ENCODE data around the gene TUBB8.
"Not testable (repeated sequence)": the region's sequence is repeated elsewhere in the genome, so short reads cannot be mapped to it uniquely, and the experiment has no call there.

Gene TUBB8

DNA sequence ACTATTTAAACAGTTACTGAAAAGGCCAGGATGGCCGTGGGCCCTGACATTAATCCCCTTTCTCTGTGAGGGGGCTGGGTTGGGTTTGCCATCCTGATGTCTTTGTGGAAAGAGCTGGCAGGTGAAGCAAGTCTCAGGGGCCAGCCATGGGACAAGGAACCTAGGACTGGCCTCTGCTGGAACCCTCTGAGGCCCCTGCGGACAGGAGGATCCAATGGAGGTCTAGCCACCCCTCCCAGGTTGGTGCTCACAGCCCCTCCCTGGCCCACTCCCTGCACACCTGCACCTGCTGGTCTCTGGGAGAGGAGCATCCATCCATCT is 35.8 kb downstream of the TUBB8 start:
- DNase-seq = not testable (repeated sequence)

DNA sequence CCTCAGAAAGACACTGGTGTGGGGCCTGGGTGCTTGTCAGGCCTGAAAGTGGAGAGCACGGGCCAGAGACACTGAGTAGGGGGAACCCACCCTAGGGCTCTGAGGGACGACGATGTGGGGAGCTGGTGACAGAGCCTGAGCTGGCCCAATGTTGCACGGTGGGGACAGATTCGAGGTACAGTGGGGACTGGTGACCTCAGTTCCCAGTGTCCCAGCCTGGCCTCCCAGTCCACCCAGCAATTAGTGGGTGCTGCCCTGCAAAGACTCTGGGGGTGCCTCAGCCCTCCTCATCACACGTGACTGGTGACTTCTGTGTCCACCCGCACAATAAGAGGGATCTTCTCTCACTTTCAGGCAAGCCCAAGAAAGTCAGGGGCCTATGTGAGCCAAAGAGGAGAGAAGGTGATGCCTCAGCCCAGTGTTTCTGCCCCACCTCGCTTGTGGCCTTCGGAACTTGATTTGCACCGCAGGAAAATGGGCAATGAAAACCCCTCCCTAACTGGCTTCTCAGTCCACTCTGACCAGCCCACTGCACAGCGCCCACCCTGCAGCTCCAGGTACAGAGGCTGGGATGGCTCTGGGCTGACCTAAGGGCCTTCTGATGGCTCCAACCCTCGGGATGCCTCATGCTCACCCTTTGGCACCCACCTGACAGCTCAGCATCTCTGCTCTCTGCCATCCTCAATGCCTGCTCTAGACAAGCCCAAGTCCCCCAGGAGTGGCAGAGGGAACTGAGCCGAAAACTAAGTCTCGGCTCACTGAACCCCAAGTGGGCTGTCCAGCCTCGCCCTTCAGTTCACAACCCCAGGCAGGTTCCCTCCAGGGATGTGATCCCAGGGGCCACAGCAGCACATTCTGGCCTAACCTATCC is 36.4 kb downstream of the TUBB8 start:
- not testable (repeated sequence) for DNase-seq

DNA sequence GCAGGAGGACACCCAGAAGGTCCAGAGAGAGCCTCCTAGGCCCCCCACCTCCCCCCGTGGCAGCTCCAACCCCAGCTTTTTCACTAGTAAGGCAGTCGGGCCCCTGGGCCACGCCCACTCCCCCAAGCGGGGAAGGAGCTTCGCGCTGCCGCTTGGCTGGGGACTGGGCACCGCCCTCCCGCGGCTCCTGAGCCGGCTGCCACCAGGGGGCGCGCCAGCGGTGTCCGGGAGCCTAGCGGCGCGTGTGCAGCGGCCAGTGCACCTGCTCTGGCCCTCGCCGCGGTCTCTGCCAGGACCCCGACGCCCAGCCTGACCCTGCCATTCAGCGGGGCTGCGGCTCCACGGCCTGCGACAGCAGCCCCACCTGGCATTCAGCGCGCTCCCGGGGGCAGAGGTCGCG is 37.8 kb downstream of the TUBB8 start:
- not testable (repeated sequence) for DNase-seq

GRCh38 chr10:10261-10971 is 38.7 kb downstream of the TUBB8 start:
- DNase-seq = not testable (repeated sequence)

Measured in NCI-H526 treated with DMSO at 0.1 percent for 48 hours (cell line).